K562 (cell line): Measurements from ENCODE around the gene BTBD3. TPM values are rescaled to one million over a fixed set of nuclear protein-coding genes. Genes with fewer than 3 reads are reported as not detected.

ENCODE experiments used
- ATAC-seq: fragments of 200-7000 bp; cut with Tn5 transposase; 3 replicates; pipeline ENCODE4 v1.9.1; 2020; ENCODE audit warnings: moderate library complexity
- BruUV-seq: library from RNA; stranded (reverse); fragments of 400-500 nt; replicated peaks from 2 replicates; lab custom pipeline; 2021; lab: Mats Ljungman, UMichigan
- CTCF ChIA-PET: fragments of 300-600 bp; formaldehyde crosslinking; extraction: SDS; loops from one replicate; lab custom pipeline; 2021; ENCODE audit warnings: low intra/inter-chr PET ratio; lab: Yijun Ruan, JAX
- POLR2A ChIA-PET: fragments of 300-600, 350-650 bp; sonication (Branson Sonifier 250); formaldehyde crosslinking; extraction: SDS; loops from one replicate; lab custom pipeline; 2021; ENCODE audit warnings: antibody characterized with exemption, inconsistent platforms; lab: Yijun Ruan, JAX
- DNase-seq, 4 experiments: peaks; one replicate each; pipeline versions ENCODE4 v3.0.0 to v3.0.0-alpha.2; 2011 to 2018; ENCODE audit warnings: low spot score in 3 of 4, mixed read lengths in 3 of 4; ENCODE audit errors: extremely low read depth in 1 of 4
- FAIRE-seq: peaks from 2 replicates; lab custom pipeline; 2011; peaks lifted over from hg19 to GRCh38; lab: Jason Lieb, UNC
- H2AFZ ChIP-seq: 2 replicates; pipeline ENCODE4 v1.6.0; 2011; ENCODE audit warnings: low read depth, low read length, control low read depth, inconsistent platforms
- H3K27ac ChIP-seq: fragments of 200-600 bp; 3 replicates; pipeline ENCODE4 v1.8.0; 2011; ENCODE audit warnings: low read depth, mild to moderate bottlenecking, control low read depth, inconsistent platforms, low read length, moderate library complexity, mixed read lengths; ENCODE audit errors: extremely low read depth
- H3K27me3 ChIP-seq, 2 experiments: fragments of 300-600 bp in 1 of 2; 2 replicates in 1 of 2; 3 replicates in 1 of 2; pipeline versions ENCODE4 v1.6.0 to v1.8.0; 2011; ENCODE audit warnings: inconsistent platforms in 2 of 2, low read length in 2 of 2, mild to moderate bottlenecking in 1 of 2, mixed read lengths in 1 of 2, moderate library complexity in 1 of 2; ENCODE audit not compliant: control insufficient read depth in 2 of 2, insufficient read depth in 2 of 2
- H3K36me3 ChIP-seq: fragments of 300-600 bp; 3 replicates; pipeline ENCODE4 v1.8.0; 2011; ENCODE audit warnings: mild to moderate bottlenecking, low read length, inconsistent platforms; ENCODE audit not compliant: control insufficient read depth, insufficient read depth
- H3K4me1 ChIP-seq, 2 experiments: fragments of 200-600 bp in 1 of 2; replicated peaks in 1 of 2; 2 replicates in 1 of 2; 3 replicates in 1 of 2; pipeline versions ENCODE4 v1.5.1 to v1.8.0; 2011; ENCODE audit warnings: inconsistent platforms in 2 of 2, low read length in 2 of 2, mild to moderate bottlenecking in 1 of 2, mixed read lengths in 1 of 2, moderate library complexity in 1 of 2; ENCODE audit not compliant: control insufficient read depth in 2 of 2, insufficient read depth in 2 of 2
- H3K4me2 ChIP-seq: 2 replicates; pipeline ENCODE4 v1.6.1; 2011; ENCODE audit warnings: low read length, control low read depth, inconsistent platforms, mixed read lengths; ENCODE audit not compliant: insufficient read depth
- H3K4me3 ChIP-seq: fragments of 200-600 bp; sonication (generic), shearing (Covaris generic); 2 replicates; pipeline ENCODE4 v1.5.1; 2016; ENCODE audit warnings: control low read depth, inconsistent platforms
- H3K79me2 ChIP-seq: fragments of 200-600 bp; 3 replicates; pipeline ENCODE4 v1.8.0; 2011; ENCODE audit warnings: low read length, inconsistent platforms; ENCODE audit not compliant: control insufficient read depth, insufficient read depth
- H3K9ac ChIP-seq, 2 experiments: 2 replicates each; pipeline versions ENCODE4 v1.6.0 to v1.6.1; 2011; ENCODE audit warnings: low read depth in 2 of 2, low read length in 2 of 2, control low read depth in 1 of 2, inconsistent platforms in 1 of 2, mild to moderate bottlenecking in 1 of 2, mixed read lengths in 1 of 2; ENCODE audit not compliant: insufficient read depth in 1 of 2
- H3K9me1 ChIP-seq: one replicate; pipeline ENCODE4 v1.6.0; 2011; ENCODE audit warnings: inconsistent platforms, mild to moderate bottlenecking, low read length, moderate library complexity; ENCODE audit not compliant: control insufficient read depth, insufficient read depth
- H3K9me3 ChIP-seq: replicated peaks from 2 replicates; pipeline ENCODE4 v1.5.1; 2011; ENCODE audit warnings: low read depth, low read length, inconsistent platforms; ENCODE audit not compliant: control insufficient read depth, insufficient read depth
- H4K20me1 ChIP-seq: replicated peaks from 2 replicates; pipeline ENCODE4 v1.6.1; 2011; ENCODE audit warnings: low read length, inconsistent platforms, mixed read lengths; ENCODE audit not compliant: control insufficient read depth, insufficient read depth
- CEBPB ChIP-seq: fragments of 450-650 bp; IDR thresholded peaks from 2 replicates; pipeline ENCODE4 v1.6.1; 2016; ENCODE audit warnings: missing genetic modification characterization, missing compliant biosample characterization
- CREM ChIP-seq: IDR thresholded peaks from 2 replicates; pipeline ENCODE4 v1.6.1; 2014; ENCODE audit warnings: antibody characterized with exemption, low read depth
- EZH2 ChIP-seq: IDR thresholded peaks from 2 replicates; pipeline ENCODE4 v1.6.1; 2012; ENCODE audit warnings: low read depth, mild to moderate bottlenecking, inconsistent platforms, low read length, borderline replicate concordance
- HNRNPH1 ChIP-seq: fragments of 200-400 bp; formaldehyde crosslinking; optimal IDR thresholded peaks from 2 replicates; pipeline ENCODE3; 2017; ENCODE audit warnings: low read depth, mild to moderate bottlenecking, low read length, moderate library complexity
- HSF4 ChIP-seq: fragments of 250-450 bp; sonication (Bioruptor Pico); IDR thresholded peaks from 2 replicates; pipeline ENCODE4 v2.1.2; 2022; ENCODE audit warnings: mild to moderate bottlenecking, moderate library complexity, borderline replicate concordance
- KDM1A ChIP-seq, 2 experiments: fragments of 450-650 bp; IDR thresholded peaks; 2 replicates each; pipeline ENCODE4 v1.6.1; 2016; ENCODE audit warnings: mild to moderate bottlenecking in 2 of 2
- MAZ ChIP-seq, 2 experiments: fragments of 450-650 bp in 1 of 2; sonication (generic) in 1 of 2; formaldehyde crosslinking; IDR thresholded peaks in 1 of 2; conservative IDR thresholded peaks in 1 of 2; 2 replicates each; pipeline versions ENCODE4 v1.4.0 to v1.5.0; 2020; ENCODE audit warnings: mild to moderate bottlenecking in 1 of 2, missing genetic modification reagents in 1 of 2
- MCM3 ChIP-seq: fragments of 450-650 bp; IDR thresholded peaks from 2 replicates; pipeline ENCODE4 v1.6.1; 2016
- MEIS2 ChIP-seq: fragments of 450-650 bp; IDR thresholded peaks from 2 replicates; pipeline ENCODE4 v1.6.1; 2014; ENCODE audit warnings: mild to moderate bottlenecking; ENCODE audit not compliant: partially characterized antibody
- MYC ChIP-seq, 2 experiments: fragments of 250-450 bp in 1 of 2; sonication (Bioruptor Pico) in 1 of 2; IDR thresholded peaks; 2 replicates each; pipeline versions ENCODE4 v1.5.1 to v1.6.1; 2012 to 2021; ENCODE audit warnings: low read depth in 2 of 2, borderline replicate concordance in 1 of 2, improper control_type of control experiment in 1 of 2, low read length in 1 of 2, mild to moderate bottlenecking in 1 of 2, moderate library complexity in 1 of 2
- NR2F6 ChIP-seq: fragments of 450-650 bp; formaldehyde crosslinking; IDR thresholded peaks from 2 replicates; pipeline ENCODE4 v1.4.0; 2020; ENCODE audit warnings: mild to moderate bottlenecking
- SMAD2 ChIP-seq: fragments of 150-350 bp; IDR thresholded peaks from 2 replicates; pipeline ENCODE4 v1.6.1; 2014; ENCODE audit warnings: low read depth, mild to moderate bottlenecking, low read length
- TAF9B ChIP-seq: fragments of 450-650 bp; IDR thresholded peaks from 2 replicates; pipeline ENCODE4 v1.6.1; 2018; ENCODE audit warnings: mild to moderate bottlenecking; ENCODE audit not compliant: partially characterized antibody
- XRCC4 ChIP-seq: IDR thresholded peaks from one replicate; pipeline ENCODE4 v1.6.1; 2011; ENCODE audit not compliant: insufficient read depth, insufficient read length; ENCODE audit errors: extremely low read depth
- ZNF175 ChIP-seq: fragments of 200-800 bp; sonication (Bioruptor generic); IDR thresholded peaks from 2 replicates; pipeline ENCODE4 v1.6.1; 2016; ENCODE audit warnings: low read depth, mild to moderate bottlenecking, missing genetic modification characterization, missing compliant biosample characterization
- ZNF584 ChIP-seq: fragments of 200-800 bp; sonication (Bioruptor generic); IDR thresholded peaks from 2 replicates; pipeline ENCODE4 v1.6.1; 2016; ENCODE audit warnings: low read depth, mild to moderate bottlenecking, missing genetic modification characterization, missing compliant biosample characterization
- ZNF696 ChIP-seq: fragments of 250-450 bp; sonication (Bioruptor Pico); conservative IDR thresholded peaks from 2 replicates; pipeline ENCODE4 v1.4.0; 2020; ENCODE audit warnings: mild to moderate bottlenecking, moderate library complexity
- WGBS: fragments of 100-300 bp; shearing (Covaris generic); methylation state at CpG from one replicate; pipeline ENCODE4 v1.1.6; 2016; ENCODE audit warnings: low coverage, mixed read lengths; ENCODE audit not compliant: insufficient coverage; ENCODE audit errors: missing lambda C conversion rate; 5-methylcytosine and 5-hydroxymethylcytosine counted together
- in situ Hi-C: fragments of 300-500 bp; cut with MboI; formaldehyde crosslinking; loops from 4 replicates; pipeline ENCODE4 v1.15.0; 2018; ENCODE audit warnings: inconsistent platforms, mixed read lengths
- intact Hi-C: fragments of 100-400 bp; cut with micrococcal nuclease; formaldehyde crosslinking; loops from 2 replicates; pipeline ENCODE4 v1.14.2; 2022
- polyA plus RNA-seq, 8 experiments: library from polyadenylated mRNA; depleted of rRNA in 4 of 8; stranded (reverse) in 5 of 8; unstranded in 3 of 8; fragments of >200 nt; fragmentation: Nextera tagmentation in 2 of 8; fragmentation: Illumina TruSeq in 1 of 8; extraction: Ambion mirVana in 2 of 8; extraction: Trizol in 1 of 8; gene quantifications; 2 replicates each; pipeline versions ENCODE4 v1.2.1 to v1.2.3, GENCODE V29; 2011 to 2014; ENCODE audit warnings: inconsistent platforms in 1 of 8, missing spikeins in 1 of 8
- total RNA-seq, 7 experiments: library from RNA; depleted of rRNA in 6 of 7; stranded (reverse); fragments of >200 nt in 6 of 7; fragmentation: Illumina TruSeq in 2 of 7; extraction: Trizol in 2 of 7; gene quantifications; 2 replicates each; pipeline versions ENCODE4 v1.2.1 to v1.2.3, GENCODE V29; 2011 to 2021; ENCODE audit warnings: low replicate concordance in 1 of 7
- TF ChIP-seq, protein P1 (sequence below): fragments of 250-450 bp; sonication (Bioruptor Pico); IDR thresholded peaks from 2 replicates; pipeline ENCODE4 v1.5.0; 2021

BTBD3 gene
- total and polyA plus RNA-seq, 9 of the 15 experiments (the other 6 are each of a cell fraction or from before 2014, with no cell fraction given) = 1.8 to 11.4 (median 6.4) TPM

DNA sequence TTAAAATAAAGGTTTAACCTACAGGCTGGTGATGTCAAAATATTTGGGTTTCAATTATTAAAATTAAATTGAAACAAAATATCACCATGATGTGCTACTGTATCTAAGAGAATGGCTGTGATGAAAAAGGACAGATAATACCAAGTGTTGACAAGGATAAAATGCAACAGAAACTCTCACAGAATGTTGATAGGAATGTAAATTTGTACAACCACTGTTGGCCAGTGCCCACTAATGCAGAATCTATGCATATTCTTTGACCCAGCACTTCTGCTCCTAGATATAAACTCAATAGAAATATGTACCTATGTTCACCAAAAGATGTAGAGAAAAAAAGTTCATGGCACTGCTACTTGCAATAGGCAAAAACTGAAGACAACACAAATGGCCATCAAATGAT, 41.1 kb upstream of the BTBD3 start:
- Histone ChIP-seq H3K36me3 (no peaks in the 10 kb centered on the region), H2AFZ (no peak overlapping the region), H3K79me2 (no peaks in the 10 kb centered on the region), H3K4me1 (no peaks in the 10 kb centered on the region), H3K27me3 (no peaks in the 10 kb centered on the region), H3K4me2 (no peak overlapping the region), H3K9me3 (no peaks in the 10 kb centered on the region), H3K9me1 (no peaks in the 10 kb centered on the region), H3K9ac (no peak overlapping the region), H4K20me1 (no peaks in the 10 kb centered on the region), H3K4me3 (no peak overlapping the region), H3K27ac (no peak overlapping the region)
- ATAC-seq = no peak
- ChIA-PET CTCF (no interaction called here), POLR2A (no interaction called here)
- no peak for FAIRE-seq
- BruUV-seq = no TSS peak
- intact Hi-C loops (no loop called here), in situ Hi-C loops (no loop called here)
- TF ChIP-seq CEBPB (no peak), MEIS2 (no peak)
- DNase-seq = no peak

DNA sequence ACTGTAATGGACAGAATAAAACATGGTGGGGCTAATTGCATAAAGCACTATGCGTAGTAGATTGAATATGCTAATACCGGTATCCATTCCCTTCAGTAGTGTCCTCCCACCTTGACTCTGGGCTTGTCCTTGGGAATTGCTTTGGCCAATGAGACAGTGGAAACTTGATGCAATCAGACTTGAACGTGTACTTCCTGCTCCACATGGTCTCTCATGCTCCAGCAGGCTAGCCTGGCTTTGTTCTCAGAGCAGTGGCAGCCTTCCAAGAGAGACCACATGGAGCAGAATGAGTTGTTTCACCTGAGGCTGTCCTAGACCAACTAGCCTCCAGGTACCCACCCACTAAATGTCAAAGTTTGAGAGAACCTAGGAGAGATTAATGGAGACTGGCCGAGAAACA, 37.0 kb upstream of the BTBD3 start:
- no peaks in the 10 kb centered on the region for H3K27me3 ChIP-seq
- BruUV-seq = no TSS peak
- no peak overlapping the region for H2AFZ ChIP-seq
- H3K4me1 ChIP-seq = no peaks in the 10 kb centered on the region
- TF ChIP-seq EZH2 (no peak), NR2F6 (CRISPR knock-in tag) (no peak), HSF4 (CRISPR knock-in tag) (no peak), MAZ (CRISPR knock-in tag; conservative IDR thresholded peaks at IDR 0.05 in 1 of 2, IDR thresholded peaks at IDR 0.05 in 1 of 2) (no peak), MYC (IDR thresholded peaks at IDR 0.05; ENCODE audit: low read depth, low read length) (no peak), MYC (CRISPR knock-in tag; IDR thresholded peaks at IDR 0.05; ENCODE audit: borderline replicate concordance, low read depth) (no peak), KDM1A (IDR thresholded peaks at IDR 0.05) (no peak), CREM (no peak), XRCC4 (no peak), ZNF584 (CRISPR knock-in tag) (no peak), MCM3 (no peak), ZNF696 (no peak), SMAD2 (no peak), HNRNPH1 (no peak), ZNF175 (CRISPR knock-in tag) (no peak), TAF9B (no peak)
- TF ChIP-seq, protein P1, sequence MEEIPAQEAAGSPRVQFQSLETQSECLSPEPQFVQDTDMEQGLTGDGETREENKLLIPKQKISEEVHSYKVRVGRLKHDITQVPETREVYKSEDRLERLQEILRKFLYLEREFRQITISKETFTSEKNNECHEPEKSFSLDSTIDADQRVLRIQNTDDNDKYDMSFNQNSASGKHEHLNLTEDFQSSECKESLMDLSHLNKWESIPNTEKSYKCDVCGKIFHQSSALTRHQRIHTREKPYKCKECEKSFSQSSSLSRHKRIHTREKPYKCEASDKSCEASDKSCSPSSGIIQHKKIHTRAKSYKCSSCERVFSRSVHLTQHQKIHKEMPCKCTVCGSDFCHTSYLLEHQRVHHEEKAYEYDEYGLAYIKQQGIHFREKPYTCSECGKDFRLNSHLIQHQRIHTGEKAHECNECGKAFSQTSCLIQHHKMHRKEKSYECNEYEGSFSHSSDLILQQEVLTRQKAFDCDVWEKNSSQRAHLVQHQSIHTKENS (CRISPR knock-in tag) = no peak
- in situ Hi-C loops = no loop called here
- H3K9me3 ChIP-seq = no peaks in the 10 kb centered on the region
- ChIA-PET CTCF (no interaction called here), POLR2A (no interaction called here)
- 2% methylated on average over 4 of the region's 4 CpGs for WGBS
- intact Hi-C loops = no loop called here
- DNase-seq (no peak), ATAC-seq (no peak), FAIRE-seq (no peak)
- no peak overlapping the region for H3K4me3 ChIP-seq
- H3K27ac ChIP-seq = no peak overlapping the region
- H3K9ac ChIP-seq = no peak overlapping the region
- H3K4me2 ChIP-seq = no peak overlapping the region
- no peaks in the 10 kb centered on the region for H3K79me2 ChIP-seq
- no peaks in the 10 kb centered on the region for H4K20me1 ChIP-seq
- no peaks in the 10 kb centered on the region for H3K36me3 ChIP-seq
- H3K9me1 ChIP-seq = no peaks in the 10 kb centered on the region
